ENCODE data around the gene ZNF385B. TPM values are rescaled to one million over a fixed set of nuclear protein-coding genes. Genes with fewer than 3 reads are reported as not detected.
"Not testable (repeated sequence)": the region's sequence is repeated elsewhere in the genome, so short reads cannot be mapped to it uniquely, and the experiment has no call there.

The ZNF385B gene
- total RNA-seq, 2 experiments from 2014 or later: 113 to 178 TPM

DNA sequence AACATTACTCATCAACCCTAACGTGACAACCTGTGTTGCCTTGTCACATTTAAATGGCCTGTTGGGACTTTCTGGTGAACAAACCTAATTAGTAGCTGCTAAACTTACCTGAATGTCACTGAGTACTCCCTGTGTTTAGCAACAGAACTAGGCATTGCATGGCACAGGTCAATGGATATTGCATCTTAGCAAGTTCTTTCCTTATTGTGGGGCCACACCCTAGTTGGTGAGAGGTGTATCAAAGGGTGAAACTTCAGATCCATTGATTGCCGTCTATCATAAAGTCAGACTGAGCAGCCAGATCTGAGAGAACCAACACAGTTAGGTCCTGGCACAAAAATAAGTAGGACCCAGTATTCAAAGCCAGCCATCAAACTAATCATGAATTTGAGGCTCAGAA, 29.8 kb upstream of the ZNF385B start:
- ChIA-PET POLR2A (interaction anchor here (0.8 to 3.3 kb wide), 10 partner anchors 8 to 382 kb away, joined by 3 to 18 read pairs (median 5); no protein-coding TSS in a partner anchor), CTCF (ENCODE audit: unreplicated experiment) (no interaction called here)
- BruUV-seq (replicated peaks): no TSS peak
- H3K9me3 ChIP-seq (ENCODE audit: low read length): peaks cover 33% of the 10 kb centered on the region; the same call in 1 of the 2 replicates
- DNase-seq (ENCODE audit: low spot score): no peak
- no peaks in the 10 kb centered on the region for H3K9me2 ChIP-seq (ENCODE audit: insufficient read depth, low read length)
- no peaks in the 10 kb centered on the region for H3K4me1 ChIP-seq (ENCODE audit: insufficient read depth, low read length, poor library complexity, severe bottlenecking)
- no peak overlapping the region for H2AFZ ChIP-seq (ENCODE audit: low read length)
- intact Hi-C loops (cut with micrococcal nuclease; ENCODE audit: unreplicated experiment): no loop called here
- no peaks in the 10 kb centered on the region for H3K79me2 ChIP-seq (ENCODE audit: insufficient read depth, low read depth, low read length)
- H3K36me3 ChIP-seq (ENCODE audit: insufficient read depth, low read length): peaks cover 11% of the 10 kb centered on the region
- no peak overlapping the region for H3K27ac ChIP-seq (ENCODE audit: low read depth, low read length, poor library complexity, severe bottlenecking)
- no peak overlapping the region for H3K4me3 ChIP-seq (ENCODE audit: low read depth, low read length, poor library complexity, severe bottlenecking)
- no peaks in the 10 kb centered on the region for H4K20me1 ChIP-seq (ENCODE audit: insufficient read depth, low read length)
- TF ChIP-seq, protein P1, sequence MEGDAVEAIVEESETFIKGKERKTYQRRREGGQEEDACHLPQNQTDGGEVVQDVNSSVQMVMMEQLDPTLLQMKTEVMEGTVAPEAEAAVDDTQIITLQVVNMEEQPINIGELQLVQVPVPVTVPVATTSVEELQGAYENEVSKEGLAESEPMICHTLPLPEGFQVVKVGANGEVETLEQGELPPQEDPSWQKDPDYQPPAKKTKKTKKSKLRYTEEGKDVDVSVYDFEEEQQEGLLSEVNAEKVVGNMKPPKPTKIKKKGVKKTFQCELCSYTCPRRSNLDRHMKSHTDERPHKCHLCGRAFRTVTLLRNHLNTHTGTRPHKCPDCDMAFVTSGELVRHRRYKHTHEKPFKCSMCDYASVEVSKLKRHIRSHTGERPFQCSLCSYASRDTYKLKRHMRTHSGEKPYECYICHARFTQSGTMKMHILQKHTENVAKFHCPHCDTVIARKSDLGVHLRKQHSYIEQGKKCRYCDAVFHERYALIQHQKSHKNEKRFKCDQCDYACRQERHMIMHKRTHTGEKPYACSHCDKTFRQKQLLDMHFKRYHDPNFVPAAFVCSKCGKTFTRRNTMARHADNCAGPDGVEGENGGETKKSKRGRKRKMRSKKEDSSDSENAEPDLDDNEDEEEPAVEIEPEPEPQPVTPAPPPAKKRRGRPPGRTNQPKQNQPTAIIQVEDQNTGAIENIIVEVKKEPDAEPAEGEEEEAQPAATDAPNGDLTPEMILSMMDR (conservative IDR thresholded peaks at IDR 0.05; ENCODE audit: low read length): no peak
- no peak for TF ChIP-seq EZH2phosphoT487 (IDR thresholded peaks at IDR 0.05; ENCODE audit: borderline replicate concordance, low read depth, low read length)
- H3K4me2 ChIP-seq (ENCODE audit: low read length): no peak overlapping the region

DNA sequence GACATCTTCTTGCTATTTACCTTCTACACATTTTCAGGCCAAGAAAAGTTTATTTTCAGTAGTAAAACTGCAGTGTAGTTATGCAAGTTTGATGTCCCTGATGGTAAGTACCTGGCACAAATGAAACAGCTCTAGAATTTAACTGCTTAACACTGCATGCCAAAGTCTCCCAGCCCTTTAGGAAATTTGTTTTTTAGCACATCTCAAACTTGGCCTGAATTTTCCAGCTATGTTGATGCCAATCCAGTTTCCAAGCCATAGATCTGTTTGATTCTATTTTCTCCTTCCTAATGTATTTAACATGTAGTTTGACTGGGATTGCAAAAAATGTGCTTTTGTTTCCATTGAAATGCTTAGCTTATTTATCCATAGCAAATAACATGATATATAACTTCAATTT, 29.3 kb upstream of the ZNF385B start:
- H3K9me2 ChIP-seq (ENCODE audit: insufficient read depth, low read length): no peaks in the 10 kb centered on the region
- DNase-seq (ENCODE audit: low spot score): no peak
- H3K4me3 ChIP-seq (ENCODE audit: low read depth, low read length, poor library complexity, severe bottlenecking): no peak overlapping the region
- H3K4me1 ChIP-seq (ENCODE audit: insufficient read depth, low read length, poor library complexity, severe bottlenecking): peaks cover 1% of the 10 kb centered on the region
- H3K4me2 ChIP-seq (ENCODE audit: low read length): no peak overlapping the region
- intact Hi-C loops (cut with micrococcal nuclease; ENCODE audit: unreplicated experiment): no loop called here
- no peak overlapping the region for H3K27ac ChIP-seq (ENCODE audit: low read depth, low read length, poor library complexity, severe bottlenecking)
- no peak overlapping the region for H2AFZ ChIP-seq (ENCODE audit: low read length)
- CTCF ChIA-PET (ENCODE audit: unreplicated experiment): no interaction called here
- TF ChIP-seq EZH2phosphoT487 (IDR thresholded peaks at IDR 0.05; ENCODE audit: borderline replicate concordance, low read depth, low read length): no peak
- TF ChIP-seq, protein P1 (conservative IDR thresholded peaks at IDR 0.05; ENCODE audit: low read length): no peak
- H3K36me3 ChIP-seq (ENCODE audit: insufficient read depth, low read length): peaks cover 11% of the 10 kb centered on the region
- no peaks in the 10 kb centered on the region for H3K79me2 ChIP-seq (ENCODE audit: insufficient read depth, low read depth, low read length)
- H4K20me1 ChIP-seq (ENCODE audit: insufficient read depth, low read length): no peaks in the 10 kb centered on the region
- no TSS peak for BruUV-seq (replicated peaks)
- H3K9me3 ChIP-seq (ENCODE audit: low read length): peaks cover 33% of the 10 kb centered on the region; the same call in 1 of the 2 replicates
- POLR2A ChIA-PET: interaction anchor here (0.8 to 3.3 kb wide), 9 partner anchors 8 to 381 kb away, joined by 3 to 18 read pairs (median 5); no protein-coding TSS in a partner anchor

DNA sequence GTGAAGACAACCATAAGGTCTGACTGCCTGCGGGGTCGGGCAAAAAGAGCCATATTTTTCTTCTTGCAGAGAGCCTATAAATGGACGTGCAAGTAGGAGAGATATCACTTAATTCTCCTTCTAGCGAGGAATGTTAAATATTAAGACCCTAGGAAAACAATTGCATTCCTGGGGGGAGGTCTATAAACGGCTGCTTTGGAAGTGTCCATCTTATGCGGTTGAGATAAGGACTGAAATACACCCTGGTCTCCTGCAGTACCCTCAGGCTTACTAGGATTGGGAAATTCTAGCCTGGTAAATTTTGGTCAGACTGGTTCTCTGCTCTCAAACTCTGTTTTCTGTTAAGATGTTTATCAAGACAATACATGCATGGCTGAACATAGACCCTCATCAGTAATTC, 27.2 kb upstream of the ZNF385B start:
- H3K27ac ChIP-seq (ENCODE audit: low read depth, low read length, poor library complexity, severe bottlenecking); H3K4me2 ChIP-seq (ENCODE audit: low read length); H3K4me3 ChIP-seq (ENCODE audit: low read depth, low read length, poor library complexity, severe bottlenecking); H3K79me2 ChIP-seq (ENCODE audit: insufficient read depth, low read depth, low read length); H3K9me2 ChIP-seq (ENCODE audit: insufficient read depth, low read length); CTCF ChIA-PET (ENCODE audit: unreplicated experiment); H4K20me1 ChIP-seq (ENCODE audit: insufficient read depth, low read length); H2AFZ ChIP-seq (ENCODE audit: low read length); BruUV-seq (replicated peaks); intact Hi-C loops (cut with micrococcal nuclease; ENCODE audit: unreplicated experiment): not testable (repeated sequence)
- POLR2A ChIA-PET: interaction anchor here (1.7 kb wide), 1 partner anchor 23 kb away, joined by 5 read pairs; no protein-coding TSS in a partner anchor
- Histone ChIP-seq H3K4me1 (ENCODE audit: insufficient read depth, low read length, poor library complexity, severe bottlenecking) (peaks cover 21% of the 10 kb centered on the region), H3K9me3 (ENCODE audit: low read length) (peaks cover 33% of the 10 kb centered on the region; the same call in 1 of the 2 replicates), H3K36me3 (ENCODE audit: insufficient read depth, low read length) (peaks cover 11% of the 10 kb centered on the region)
- DNase-seq (ENCODE audit: low spot score): peak; percentile 52

Data from OCI-LY7 (cell line).